C4-2B (cell line): ENCODE data around the gene ZFAND3.

Source experiments
- ZFX ChIP-seq: fragments of 450-650 bp; IDR thresholded peaks from 2 replicates; pipeline ENCODE4 v1.6.1; 2017
- TF ChIP-seq, protein P1 (sequence below): fragments of 450-650 bp; conservative IDR thresholded peaks from 2 replicates; pipeline ENCODE4 v1.5.1; 2017; ENCODE audit warnings: mild to moderate bottlenecking

DNA sequence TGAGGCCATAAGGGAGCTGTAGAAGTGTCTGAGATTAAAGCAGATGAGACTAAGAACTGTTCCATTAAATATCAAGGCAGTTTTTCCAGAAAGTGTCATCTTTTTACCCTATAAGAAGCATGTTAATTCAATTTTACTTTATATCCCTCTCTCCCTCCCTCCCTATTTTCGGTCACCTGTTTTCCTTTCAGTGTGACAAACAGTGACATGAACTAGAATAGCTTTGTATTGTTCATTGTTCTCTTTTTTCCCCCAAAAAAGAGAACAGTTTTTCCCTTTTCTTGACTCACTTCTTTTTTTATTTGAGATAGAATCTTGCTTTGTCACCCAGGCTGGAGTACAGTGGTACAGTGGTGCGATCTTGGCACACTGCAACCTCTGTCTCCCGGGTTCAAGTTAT, 269.3 kb downstream of the ZFAND3 start:
- TF ChIP-seq, protein P1, sequence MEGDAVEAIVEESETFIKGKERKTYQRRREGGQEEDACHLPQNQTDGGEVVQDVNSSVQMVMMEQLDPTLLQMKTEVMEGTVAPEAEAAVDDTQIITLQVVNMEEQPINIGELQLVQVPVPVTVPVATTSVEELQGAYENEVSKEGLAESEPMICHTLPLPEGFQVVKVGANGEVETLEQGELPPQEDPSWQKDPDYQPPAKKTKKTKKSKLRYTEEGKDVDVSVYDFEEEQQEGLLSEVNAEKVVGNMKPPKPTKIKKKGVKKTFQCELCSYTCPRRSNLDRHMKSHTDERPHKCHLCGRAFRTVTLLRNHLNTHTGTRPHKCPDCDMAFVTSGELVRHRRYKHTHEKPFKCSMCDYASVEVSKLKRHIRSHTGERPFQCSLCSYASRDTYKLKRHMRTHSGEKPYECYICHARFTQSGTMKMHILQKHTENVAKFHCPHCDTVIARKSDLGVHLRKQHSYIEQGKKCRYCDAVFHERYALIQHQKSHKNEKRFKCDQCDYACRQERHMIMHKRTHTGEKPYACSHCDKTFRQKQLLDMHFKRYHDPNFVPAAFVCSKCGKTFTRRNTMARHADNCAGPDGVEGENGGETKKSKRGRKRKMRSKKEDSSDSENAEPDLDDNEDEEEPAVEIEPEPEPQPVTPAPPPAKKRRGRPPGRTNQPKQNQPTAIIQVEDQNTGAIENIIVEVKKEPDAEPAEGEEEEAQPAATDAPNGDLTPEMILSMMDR, result no peak
- TF ChIP-seq ZFX, result no peak
